ENCODE data around the gene TSGA10IP.
A peak's percentile ranks its signal among the peaks of the same experiment; 100 is the strongest.
"Not testable (repeated sequence)": the region's sequence is repeated elsewhere in the genome, so short reads cannot be mapped to it uniquely, and the experiment has no call there.

The TSGA10IP gene

GRCh38 chr11:65947603-65948125 lies 2.4 kb downstream of the TSGA10IP start:
- DNase-seq, result no peak

GRCh38 chr11:65950711-65951110 lies 5.4 kb downstream of the TSGA10IP start:
- not testable (repeated sequence) for DNase-seq

- DNase-seq, result not testable (repeated sequence)
These were observed 6.4 kb downstream of the TSGA10IP start for GRCh38 chr11:65951641-65952040.

GRCh38 chr11:65952052-65952521 lies 6.8 kb downstream of the TSGA10IP start:
- DNase-seq, result no peak

GRCh38 chr11:65953471-65953870 lies 8.2 kb downstream of the TSGA10IP start:
- no peak for DNase-seq

- DNase-seq, result no peak
These were observed 9.5 kb downstream of the TSGA10IP start for GRCh38 chr11:65954771-65955170.

- no peak for DNase-seq
These were observed 13.0 kb downstream of the TSGA10IP start for GRCh38 chr11:65958291-65958690.

- no peak for DNase-seq
These were observed 13.6 kb downstream of the TSGA10IP start for GRCh38 chr11:65958774-65959420.

- no peak for DNase-seq
These were observed 15.6 kb downstream of the TSGA10IP start for GRCh38 chr11:65960824-65961266.

GRCh38 chr11:65961267-65962140 lies 16.2 kb downstream of the TSGA10IP start, which contains the start of gene SART1:
SART1 (plus strand) TSS chr11:65961734; CDS start chr11:65961781, 47 bp downstream.
- peak; percentile 97 to 99 (median 97) for DNase-seq

GRCh38 chr11:65962141-65962564 lies 16.9 kb downstream of the TSGA10IP start:
- no peak for DNase-seq

GRCh38 chr11:65964906-65965305 lies 19.6 kb downstream of the TSGA10IP start:
- no peak for DNase-seq

- DNase-seq, result no peak
These were observed 20.9 kb downstream of the TSGA10IP start for GRCh38 chr11:65965986-65966762.

- no peak for DNase-seq
These were observed 22.2 kb downstream of the TSGA10IP start for GRCh38 chr11:65967329-65967934.

- no peak for DNase-seq
These were observed 23.6 kb downstream of the TSGA10IP start for GRCh38 chr11:65968600-65969482.

- DNase-seq, result no peak
These were observed 26.8 kb downstream of the TSGA10IP start for GRCh38 chr11:65972116-65972515.

- DNase-seq, result no peak
These were observed 28.3 kb downstream of the TSGA10IP start for GRCh38 chr11:65973439-65974110.

- no peak for DNase-seq
These were observed 30.5 kb downstream of the TSGA10IP start for GRCh38 chr11:65975771-65976170.

GRCh38 chr11:65976216-65977176 lies 31.2 kb downstream of the TSGA10IP start:
- no peak for DNase-seq

Measured in NCI-H1417 (cell line).